ENCODE results near the gene FAU. TPM values are rescaled to one million over a fixed set of nuclear protein-coding genes. Genes with fewer than 3 reads are reported as not detected.

Gene FAU
- total and polyA plus RNA-seq, 2 of the 13 experiments (the other 11 are each of a cell fraction or from before 2014, with no cell fraction given), result 374 to 869 TPM

GRCh38 chr11:65083834-65084597 is 37.9 kb downstream of the FAU start, which contains the start of the genes CDCA5 and ZFPL1 (continued):
- TF ChIP-seq MATR3 (CRISPR knock-in tag; IDR thresholded peaks at IDR 0.05) (no peak), GATA4 (IDR thresholded peaks at IDR 0.05; ENCODE audit: borderline replicate concordance, low read depth) (no peak), LBX2 (CRISPR knock-in tag; IDR thresholded peaks at IDR 0.05; ENCODE audit: borderline replicate concordance) (0 out of 2 replicates have a peak, but pooled peaks have one; percentile 37), MTA3 (CRISPR knock-in tag; IDR thresholded peaks at IDR 0.05) (no peak), RBM39 (IDR thresholded peaks at IDR 0.05; ENCODE audit: low read depth, low read length, poor library complexity, severe bottlenecking) (no peak), ZC3H13 (CRISPR knock-in tag; IDR thresholded peaks at IDR 0.05) (peak; percentile 85; the same call in 1 of the 2 replicates), STAG1 (CRISPR knock-in tag; IDR thresholded peaks at IDR 0.05) (no peak), SMYD3 (CRISPR knock-in tag; IDR thresholded peaks at IDR 0.05) (no peak), ZNF274 (CRISPR knock-in tag; IDR thresholded peaks at IDR 0.05) (0 out of 2 replicates have a peak, but pooled peaks have one; percentile 47), PRMT3 (CRISPR knock-in tag; IDR thresholded peaks at IDR 0.05; ENCODE audit: borderline replicate concordance, low read depth) (0 out of 2 replicates have a peak, but pooled peaks have one; percentile 75), SKI (IDR thresholded peaks at IDR 0.05; ENCODE audit: partially characterized antibody) (no peak), MBD4 (IDR thresholded peaks at IDR 0.05; ENCODE audit: borderline replicate concordance, low read length) (no peak), FIP1L1 (IDR thresholded peaks at IDR 0.05; ENCODE audit: borderline replicate concordance, insufficient read depth, low read depth, low read length) (no peak), ONECUT2 (CRISPR knock-in tag; IDR thresholded peaks at IDR 0.05) (no peak), ZNF761 (CRISPR knock-in tag; conservative IDR thresholded peaks at IDR 0.05) (peak; percentile 83; the same call in 1 of the 2 replicates), NCOA5 (CRISPR knock-in tag; IDR thresholded peaks at IDR 0.05) (no peak), ZNF446 (CRISPR knock-in tag; IDR thresholded peaks at IDR 0.05) (peak; percentile 70; the same call in 1 of the 2 replicates), NKX3-1 (CRISPR knock-in tag; IDR thresholded peaks at IDR 0.05) (no peak), CBX1 (IDR thresholded peaks at IDR 0.05; ENCODE audit: low read depth) (peak; percentile 69), ZNF33B (CRISPR knock-in tag; IDR thresholded peaks at IDR 0.05) (no peak; the same call in 1 of the 2 replicates), CHD4 (IDR thresholded peaks at IDR 0.05; ENCODE audit: borderline replicate concordance, low read length) (no peak), ZNF775 (CRISPR knock-in tag; IDR thresholded peaks at IDR 0.05; ENCODE audit: borderline replicate concordance) (0 out of 2 replicates have a peak, but pooled peaks have one; percentile 28), TRAFD1 (CRISPR knock-in tag; IDR thresholded peaks at IDR 0.05; ENCODE audit: borderline replicate concordance) (no peak), PAWR (CRISPR knock-in tag; IDR thresholded peaks at IDR 0.05; ENCODE audit: borderline replicate concordance) (no peak), ZFAT (CRISPR knock-in tag; conservative IDR thresholded peaks at IDR 0.05) (no peak)
- TF ChIP-seq, protein P1, sequence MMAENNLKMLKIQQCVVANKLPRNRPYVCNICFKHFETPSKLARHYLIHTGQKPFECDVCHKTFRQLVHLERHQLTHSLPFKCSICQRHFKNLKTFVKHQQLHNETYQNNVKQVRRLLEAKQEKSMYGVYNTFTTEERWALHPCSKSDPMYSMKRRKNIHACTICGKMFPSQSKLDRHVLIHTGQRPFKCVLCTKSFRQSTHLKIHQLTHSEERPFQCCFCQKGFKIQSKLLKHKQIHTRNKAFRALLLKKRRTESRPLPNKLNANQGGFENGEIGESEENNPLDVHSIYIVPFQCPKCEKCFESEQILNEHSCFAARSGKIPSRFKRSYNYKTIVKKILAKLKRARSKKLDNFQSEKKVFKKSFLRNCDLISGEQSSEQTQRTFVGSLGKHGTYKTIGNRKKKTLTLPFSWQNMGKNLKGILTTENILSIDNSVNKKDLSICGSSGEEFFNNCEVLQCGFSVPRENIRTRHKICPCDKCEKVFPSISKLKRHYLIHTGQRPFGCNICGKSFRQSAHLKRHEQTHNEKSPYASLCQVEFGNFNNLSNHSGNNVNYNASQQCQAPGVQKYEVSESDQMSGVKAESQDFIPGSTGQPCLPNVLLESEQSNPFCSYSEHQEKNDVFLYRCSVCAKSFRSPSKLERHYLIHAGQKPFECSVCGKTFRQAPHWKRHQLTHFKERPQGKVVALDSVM (CRISPR knock-in tag; IDR thresholded peaks at IDR 0.05), result no peak

Data from HepG2 (cell line).